ENCODE results near the gene MAPK8IP3.

GRCh38 chr16:1707193-1707790 is 1.3 kb downstream of the MAPK8IP3 start:
- TF ChIP-seq POLR2A (IDR thresholded peaks at IDR 0.05; ENCODE audit: low read length): no peak
- no peak for TF ChIP-seq GATA1 (IDR thresholded peaks at IDR 0.05; ENCODE audit: low read depth, low read length)

Data from erythroblast (primary cell).